ENCODE results near the gene HPCAL4.
A peak's percentile ranks its signal among the peaks of the same experiment; 100 is the strongest.

The HPCAL4 gene

DNA sequence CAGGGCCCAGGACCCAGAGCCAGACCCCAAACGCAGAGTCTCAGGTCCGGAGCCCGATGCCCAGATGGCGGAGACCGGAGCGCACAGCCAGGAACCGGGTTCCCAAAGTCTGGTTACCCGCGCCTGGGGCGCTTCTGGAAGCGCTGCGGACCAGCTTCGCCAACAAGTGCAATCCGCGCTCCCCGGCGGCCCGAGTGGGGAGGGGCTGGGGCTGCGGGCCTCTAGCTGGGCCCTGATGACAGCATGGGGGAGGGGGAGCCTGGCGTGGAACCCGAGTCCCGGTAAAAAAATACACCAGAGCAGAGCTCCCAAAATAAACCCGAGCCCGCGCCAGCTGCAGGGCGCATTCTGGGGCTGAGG, 19.8 kb downstream of the HPCAL4 start:
- Histone ChIP-seq H3K4me1 (ENCODE audit: low read length) (peaks cover 29% of the 10 kb centered on the region), H3K9me3 (ENCODE audit: insufficient read depth, low read length) (no peaks in the 10 kb centered on the region), H3K4me3 (ENCODE audit: low read length) (peak overlapping the region; percentile 96), H3K9ac (ENCODE audit: low read length) (peak overlapping the region; percentile 78), H3K27ac (ENCODE audit: low read length) (no peak overlapping the region), H4K20me1 (ENCODE audit: insufficient read depth, low read length) (no peaks in the 10 kb centered on the region), H3K79me2 (ENCODE audit: low read length) (no peaks in the 10 kb centered on the region), H3K36me3 (replicated peaks; ENCODE audit: low read depth, low read length) (no peaks in the 10 kb centered on the region), H3K27me3 (ENCODE audit: low read depth, low read length) (no peaks in the 10 kb centered on the region), H2AFZ (ENCODE audit: low read depth, low read length) (peak overlapping the region; percentile 64; the same call in 1 of the 2 replicates), H3K4me2 (ENCODE audit: low read length) (peak overlapping the region; percentile 95)
- TF ChIP-seq EZH2phosphoT487 (IDR thresholded peaks at IDR 0.05; ENCODE audit: low read depth) = no peak
- TF ChIP-seq, protein P1, sequence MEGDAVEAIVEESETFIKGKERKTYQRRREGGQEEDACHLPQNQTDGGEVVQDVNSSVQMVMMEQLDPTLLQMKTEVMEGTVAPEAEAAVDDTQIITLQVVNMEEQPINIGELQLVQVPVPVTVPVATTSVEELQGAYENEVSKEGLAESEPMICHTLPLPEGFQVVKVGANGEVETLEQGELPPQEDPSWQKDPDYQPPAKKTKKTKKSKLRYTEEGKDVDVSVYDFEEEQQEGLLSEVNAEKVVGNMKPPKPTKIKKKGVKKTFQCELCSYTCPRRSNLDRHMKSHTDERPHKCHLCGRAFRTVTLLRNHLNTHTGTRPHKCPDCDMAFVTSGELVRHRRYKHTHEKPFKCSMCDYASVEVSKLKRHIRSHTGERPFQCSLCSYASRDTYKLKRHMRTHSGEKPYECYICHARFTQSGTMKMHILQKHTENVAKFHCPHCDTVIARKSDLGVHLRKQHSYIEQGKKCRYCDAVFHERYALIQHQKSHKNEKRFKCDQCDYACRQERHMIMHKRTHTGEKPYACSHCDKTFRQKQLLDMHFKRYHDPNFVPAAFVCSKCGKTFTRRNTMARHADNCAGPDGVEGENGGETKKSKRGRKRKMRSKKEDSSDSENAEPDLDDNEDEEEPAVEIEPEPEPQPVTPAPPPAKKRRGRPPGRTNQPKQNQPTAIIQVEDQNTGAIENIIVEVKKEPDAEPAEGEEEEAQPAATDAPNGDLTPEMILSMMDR (IDR thresholded peaks at IDR 0.05; ENCODE audit: low read depth, low read length) = no peak

DNA sequence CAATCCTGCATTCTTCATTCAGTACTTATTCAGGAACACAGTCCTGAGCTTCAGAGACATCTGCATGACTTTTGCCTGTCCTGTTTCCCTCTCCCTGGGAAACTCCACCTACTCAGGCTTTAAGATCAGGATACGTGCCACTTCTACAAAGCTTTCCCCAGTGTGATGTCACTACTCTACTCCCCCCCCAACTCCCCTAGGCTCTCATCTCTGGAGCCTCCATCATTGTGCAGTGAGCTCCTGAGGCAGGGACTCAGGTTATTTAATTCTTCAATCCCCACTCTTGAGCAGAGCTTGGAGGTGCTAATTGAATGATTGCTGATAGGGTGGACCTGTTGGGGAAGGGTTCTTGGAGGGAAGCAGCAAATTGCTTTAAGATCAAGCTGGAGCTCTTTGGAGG, 20.5 kb downstream of the HPCAL4 start:
- peaks cover 36% of the 10 kb centered on the region for H3K4me1 ChIP-seq (ENCODE audit: low read length)
- H3K27ac ChIP-seq (ENCODE audit: low read length) = no peak overlapping the region
- no peaks in the 10 kb centered on the region for H3K36me3 ChIP-seq (replicated peaks; ENCODE audit: low read depth, low read length)
- H2AFZ ChIP-seq (ENCODE audit: low read depth, low read length) = no peak overlapping the region
- peak overlapping the region; percentile 95 for H3K4me2 ChIP-seq (ENCODE audit: low read length)
- H3K9me3 ChIP-seq (ENCODE audit: insufficient read depth, low read length) = no peaks in the 10 kb centered on the region
- peak overlapping the region; percentile 96 for H3K4me3 ChIP-seq (ENCODE audit: low read length)
- H3K9ac ChIP-seq (ENCODE audit: low read length) = no peak overlapping the region
- TF ChIP-seq, protein P1 (IDR thresholded peaks at IDR 0.05; ENCODE audit: low read depth, low read length) = no peak
- TF ChIP-seq EZH2phosphoT487 (IDR thresholded peaks at IDR 0.05; ENCODE audit: low read depth) = no peak
- H3K27me3 ChIP-seq (ENCODE audit: low read depth, low read length) = no peaks in the 10 kb centered on the region
- no peaks in the 10 kb centered on the region for H4K20me1 ChIP-seq (ENCODE audit: insufficient read depth, low read length)
- no peaks in the 10 kb centered on the region for H3K79me2 ChIP-seq (ENCODE audit: low read length)

DNA sequence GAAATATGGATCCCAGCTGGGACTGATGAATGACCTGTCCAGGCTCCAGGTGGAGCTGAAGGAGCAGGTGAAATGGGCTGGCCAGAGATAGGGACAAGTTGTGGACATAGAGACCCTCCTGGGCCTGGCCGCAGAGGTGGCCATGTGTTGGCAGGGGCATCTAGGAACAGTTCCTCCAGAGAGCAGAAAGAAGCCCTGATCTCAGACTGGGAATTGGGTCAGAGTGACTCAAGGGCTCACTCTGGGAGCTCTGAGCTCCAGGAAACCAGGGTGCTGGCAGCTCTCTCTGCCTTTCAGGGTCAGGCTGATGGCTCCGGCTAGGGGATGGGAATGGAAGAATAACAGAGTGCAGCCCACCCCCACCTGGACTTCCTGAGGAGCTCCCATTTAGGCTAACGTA, 22.3 kb downstream of the HPCAL4 start:
- no peak overlapping the region for H3K4me2 ChIP-seq (ENCODE audit: low read length)
- H4K20me1 ChIP-seq (ENCODE audit: insufficient read depth, low read length) = no peaks in the 10 kb centered on the region
- H3K4me1 ChIP-seq (ENCODE audit: low read length) = peaks cover 44% of the 10 kb centered on the region
- no peaks in the 10 kb centered on the region for H3K9me3 ChIP-seq (ENCODE audit: insufficient read depth, low read length)
- TF ChIP-seq, protein P1 (IDR thresholded peaks at IDR 0.05; ENCODE audit: low read depth, low read length) = no peak
- no peak for TF ChIP-seq EZH2phosphoT487 (IDR thresholded peaks at IDR 0.05; ENCODE audit: low read depth)
- H3K27ac ChIP-seq (ENCODE audit: low read length) = no peak overlapping the region
- no peaks in the 10 kb centered on the region for H3K27me3 ChIP-seq (ENCODE audit: low read depth, low read length)
- H3K36me3 ChIP-seq (replicated peaks; ENCODE audit: low read depth, low read length) = no peaks in the 10 kb centered on the region
- no peak overlapping the region for H3K4me3 ChIP-seq (ENCODE audit: low read length)
- H2AFZ ChIP-seq (ENCODE audit: low read depth, low read length) = no peak overlapping the region
- H3K9ac ChIP-seq (ENCODE audit: low read length) = no peak overlapping the region
- no peaks in the 10 kb centered on the region for H3K79me2 ChIP-seq (ENCODE audit: low read length)

DNA sequence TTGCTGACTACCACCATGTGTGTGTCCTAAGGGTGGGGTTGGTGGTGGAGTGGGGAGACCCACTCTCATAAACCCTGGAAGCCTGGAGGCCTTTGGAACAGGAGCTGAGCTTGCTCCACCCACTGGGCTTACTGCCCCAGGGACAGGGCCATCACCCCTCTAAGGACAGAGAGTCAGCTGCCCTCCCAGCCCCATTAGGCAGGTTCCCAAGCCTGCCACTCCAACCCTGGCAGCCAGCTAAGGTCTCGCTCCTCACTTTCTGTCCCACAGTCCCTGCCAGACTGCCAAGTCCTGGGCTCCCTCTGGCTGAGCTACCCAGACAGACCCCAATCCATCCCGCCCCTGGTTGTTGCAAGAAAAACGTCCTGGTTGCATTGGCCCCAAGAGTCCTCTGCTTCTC, 23.1 kb downstream of the HPCAL4 start:
- H3K27ac ChIP-seq (ENCODE audit: low read length) = peak overlapping the region; percentile 93; the same call in 1 of the 2 replicates
- TF ChIP-seq, protein P1 (IDR thresholded peaks at IDR 0.05; ENCODE audit: low read depth, low read length) = no peak

More for the DNA sequence above, 23.1 kb downstream of the HPCAL4 start:
- no peak overlapping the region for H2AFZ ChIP-seq (ENCODE audit: low read depth, low read length)
- H3K9ac ChIP-seq (ENCODE audit: low read length) = no peak overlapping the region
- H4K20me1 ChIP-seq (ENCODE audit: insufficient read depth, low read length) = no peaks in the 10 kb centered on the region
- H3K4me1 ChIP-seq (ENCODE audit: low read length) = peaks cover 48% of the 10 kb centered on the region
- H3K79me2 ChIP-seq (ENCODE audit: low read length) = no peaks in the 10 kb centered on the region
- H3K9me3 ChIP-seq (ENCODE audit: insufficient read depth, low read length) = no peaks in the 10 kb centered on the region
- peak overlapping the region; percentile 75 for H3K4me2 ChIP-seq (ENCODE audit: low read length)
- no peaks in the 10 kb centered on the region for H3K36me3 ChIP-seq (replicated peaks; ENCODE audit: low read depth, low read length)
- H3K4me3 ChIP-seq (ENCODE audit: low read length) = no peak overlapping the region
- no peaks in the 10 kb centered on the region for H3K27me3 ChIP-seq (ENCODE audit: low read depth, low read length)

All from OCI-LY3 (cell line).